Measurements from ENCODE around the gene GOLGA1.
A peak's percentile ranks its signal among the peaks of the same experiment; 100 is the strongest.
"Not testable (repeated sequence)": the region's sequence is repeated elsewhere in the genome, so short reads cannot be mapped to it uniquely, and the experiment has no call there.

GOLGA1 gene

DNA sequence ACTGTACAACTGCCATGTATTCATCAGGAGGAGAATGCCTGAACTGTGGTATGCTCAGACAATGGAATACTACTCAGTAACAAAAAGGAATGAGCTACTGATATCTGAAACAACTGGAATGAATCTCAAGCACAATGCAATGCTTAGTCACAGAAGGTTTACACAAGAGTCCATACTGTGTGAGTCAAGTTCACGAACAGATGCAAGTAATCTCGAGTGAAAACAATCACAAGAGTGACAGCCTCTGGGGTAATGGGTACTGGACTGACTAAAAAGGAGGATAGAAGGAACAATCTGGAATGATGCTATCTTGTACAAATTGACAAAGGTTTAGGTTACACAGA, 19.5 kb upstream of the GOLGA1 start:
- Histone ChIP-seq H3K36me3 (ENCODE audit: insufficient read depth, low read depth, low read length) (no peaks in the 10 kb centered on the region), H3K9me3 (ENCODE audit: insufficient read depth, low read depth, low read length) (no peaks in the 10 kb centered on the region), H3K9ac (ENCODE audit: low read depth, low read length) (no peak overlapping the region), H3K4me1 (ENCODE audit: insufficient read depth, low read length) (no peaks in the 10 kb centered on the region), H3K27ac (ENCODE audit: low read length) (no peak overlapping the region), H3K4me3 (ENCODE audit: low read length) (no peak overlapping the region), H3K27me3 (ENCODE audit: insufficient read depth, low read length) (no peaks in the 10 kb centered on the region)

DNA sequence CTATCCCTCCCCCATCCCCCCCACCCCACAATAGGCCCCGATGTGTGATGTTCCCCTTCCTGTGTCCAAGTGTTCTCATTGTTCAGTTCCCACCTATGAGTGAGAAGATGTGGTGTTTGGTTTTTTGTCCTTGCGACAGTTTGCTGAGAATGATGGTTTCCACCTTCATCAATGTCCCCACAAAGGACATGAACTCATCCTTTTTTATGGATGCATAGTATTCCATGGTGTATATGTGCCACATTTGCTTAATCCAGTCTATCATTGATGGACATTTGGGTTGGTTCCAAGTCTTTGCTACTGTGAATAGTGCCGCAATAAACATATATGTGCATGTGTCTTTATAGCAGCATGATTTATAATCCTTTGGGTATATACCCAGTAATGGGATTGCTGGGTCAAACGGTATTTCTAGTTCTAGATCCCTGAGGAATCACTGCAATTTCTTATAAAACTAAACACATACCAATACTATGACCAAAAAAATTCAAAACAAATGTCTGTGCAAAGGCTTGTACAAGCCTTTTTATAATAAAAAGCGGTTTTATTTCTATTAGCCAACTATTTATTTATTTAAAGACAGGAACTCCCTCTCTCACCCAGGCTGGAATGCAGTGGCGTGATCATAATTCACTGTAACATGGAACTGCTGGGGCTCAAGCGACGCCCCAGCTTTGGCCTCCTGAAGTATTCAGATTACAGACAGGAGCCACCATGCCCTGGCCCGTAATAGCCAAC, 19.0 kb upstream of the GOLGA1 start:
- H3K27ac ChIP-seq (ENCODE audit: low read length); H3K9ac ChIP-seq (ENCODE audit: low read depth, low read length); H3K27me3 ChIP-seq (ENCODE audit: insufficient read depth, low read length); H3K4me3 ChIP-seq (ENCODE audit: low read length); H3K36me3 ChIP-seq (ENCODE audit: insufficient read depth, low read depth, low read length); H3K4me1 ChIP-seq (ENCODE audit: insufficient read depth, low read length); H3K9me3 ChIP-seq (ENCODE audit: insufficient read depth, low read depth, low read length): not testable (repeated sequence)

DNA sequence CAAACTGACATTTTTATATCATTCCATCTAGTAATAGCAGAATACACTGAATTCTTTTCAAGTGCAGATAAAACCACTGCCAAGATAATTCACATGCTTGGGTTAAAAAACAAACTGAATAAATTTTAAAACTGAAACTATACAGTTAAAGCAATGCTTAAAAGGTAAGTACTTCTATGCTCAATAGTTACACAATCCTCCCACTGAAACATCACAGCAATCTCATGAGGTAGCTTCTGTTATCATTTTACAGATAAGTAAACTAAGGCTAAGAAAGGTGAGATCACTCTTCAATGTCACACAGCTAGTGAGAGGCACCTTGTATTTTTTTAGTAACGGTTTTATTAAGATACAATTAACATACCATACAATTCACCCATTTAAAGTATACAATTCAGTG, 13.4 kb upstream of the GOLGA1 start:
- no peaks in the 10 kb centered on the region for H3K9me3 ChIP-seq (ENCODE audit: insufficient read depth, low read depth, low read length)
- no peaks in the 10 kb centered on the region for H3K27me3 ChIP-seq (ENCODE audit: insufficient read depth, low read length)
- H3K9ac ChIP-seq (ENCODE audit: low read depth, low read length), result no peak overlapping the region
- no peak overlapping the region for H3K4me3 ChIP-seq (ENCODE audit: low read length)
- peaks cover 16% of the 10 kb centered on the region; the same call in 1 of the 2 replicates for H3K36me3 ChIP-seq (ENCODE audit: insufficient read depth, low read depth, low read length)
- H3K27ac ChIP-seq (ENCODE audit: low read length), result no peak overlapping the region
- H3K4me1 ChIP-seq (ENCODE audit: insufficient read depth, low read length), result no peaks in the 10 kb centered on the region

DNA sequence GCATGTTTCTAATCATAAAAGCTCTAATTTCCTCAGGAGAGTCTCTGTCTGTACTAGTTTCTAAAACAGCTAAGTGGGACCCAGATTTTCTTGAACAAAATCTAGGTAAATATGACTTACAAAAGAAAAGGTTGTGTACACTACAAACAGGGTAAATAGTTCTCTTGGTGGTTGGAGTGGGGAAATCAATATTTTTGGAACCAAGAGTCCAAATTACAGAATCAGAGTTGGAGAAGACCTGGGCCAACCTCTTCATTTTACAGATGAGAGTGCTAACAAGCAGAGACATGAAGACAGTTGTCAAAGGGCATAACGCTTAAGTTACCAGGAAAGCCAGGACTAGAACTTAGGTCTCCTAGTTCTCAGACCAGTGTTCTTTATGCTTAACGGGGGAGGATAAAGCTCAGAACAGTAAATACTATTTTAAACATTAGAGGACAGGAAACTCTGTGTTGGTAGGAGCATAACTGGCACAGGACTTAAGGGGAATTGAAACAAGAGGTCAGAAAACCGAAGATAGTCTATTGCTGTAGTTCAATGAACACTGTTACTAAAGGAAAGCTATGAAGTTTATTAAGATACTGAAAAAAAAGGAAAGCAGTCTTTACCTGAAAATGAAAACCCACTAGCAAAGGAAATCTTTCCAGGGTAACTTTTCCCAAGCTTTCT, 9.3 kb upstream of the GOLGA1 start:
- no peaks in the 10 kb centered on the region for H3K9me3 ChIP-seq (ENCODE audit: insufficient read depth, low read depth, low read length)
- no peak overlapping the region for H3K4me3 ChIP-seq (ENCODE audit: low read length)
- peaks cover 16% of the 10 kb centered on the region; the same call in 1 of the 2 replicates for H3K36me3 ChIP-seq (ENCODE audit: insufficient read depth, low read depth, low read length)
- no peaks in the 10 kb centered on the region for H3K27me3 ChIP-seq (ENCODE audit: insufficient read depth, low read length)
- no peak overlapping the region for H3K9ac ChIP-seq (ENCODE audit: low read depth, low read length)
- H3K4me1 ChIP-seq (ENCODE audit: insufficient read depth, low read length), result no peaks in the 10 kb centered on the region
- H3K27ac ChIP-seq (ENCODE audit: low read length), result no peak overlapping the region

DNA sequence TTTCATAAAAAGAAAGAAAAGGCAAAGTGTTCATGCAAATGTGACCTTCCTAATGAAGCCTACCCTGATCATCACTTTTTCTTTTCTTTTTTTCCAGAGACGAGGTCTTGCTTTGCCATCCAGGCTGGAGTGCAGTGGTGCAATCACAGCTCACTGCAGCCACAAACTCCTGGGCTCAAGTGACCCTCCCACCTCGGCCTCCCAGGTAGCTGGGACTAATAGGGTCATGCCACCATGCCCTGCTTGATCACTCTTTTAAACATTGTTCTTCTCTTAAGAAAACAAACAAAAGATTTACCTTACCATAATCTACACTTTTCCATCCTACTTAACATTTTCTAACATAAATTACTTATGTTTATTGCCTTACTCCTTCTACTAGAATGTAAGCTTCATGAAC, 8.5 kb upstream of the GOLGA1 start:
- Histone ChIP-seq H3K27ac (ENCODE audit: low read length) (no peak overlapping the region), H3K4me1 (ENCODE audit: insufficient read depth, low read length) (no peaks in the 10 kb centered on the region), H3K27me3 (ENCODE audit: insufficient read depth, low read length) (no peaks in the 10 kb centered on the region), H3K9me3 (ENCODE audit: insufficient read depth, low read depth, low read length) (no peaks in the 10 kb centered on the region), H3K36me3 (ENCODE audit: insufficient read depth, low read depth, low read length) (peaks cover 16% of the 10 kb centered on the region; the same call in 1 of the 2 replicates), H3K9ac (ENCODE audit: low read depth, low read length) (no peak overlapping the region), H3K4me3 (ENCODE audit: low read length) (no peak overlapping the region)

DNA sequence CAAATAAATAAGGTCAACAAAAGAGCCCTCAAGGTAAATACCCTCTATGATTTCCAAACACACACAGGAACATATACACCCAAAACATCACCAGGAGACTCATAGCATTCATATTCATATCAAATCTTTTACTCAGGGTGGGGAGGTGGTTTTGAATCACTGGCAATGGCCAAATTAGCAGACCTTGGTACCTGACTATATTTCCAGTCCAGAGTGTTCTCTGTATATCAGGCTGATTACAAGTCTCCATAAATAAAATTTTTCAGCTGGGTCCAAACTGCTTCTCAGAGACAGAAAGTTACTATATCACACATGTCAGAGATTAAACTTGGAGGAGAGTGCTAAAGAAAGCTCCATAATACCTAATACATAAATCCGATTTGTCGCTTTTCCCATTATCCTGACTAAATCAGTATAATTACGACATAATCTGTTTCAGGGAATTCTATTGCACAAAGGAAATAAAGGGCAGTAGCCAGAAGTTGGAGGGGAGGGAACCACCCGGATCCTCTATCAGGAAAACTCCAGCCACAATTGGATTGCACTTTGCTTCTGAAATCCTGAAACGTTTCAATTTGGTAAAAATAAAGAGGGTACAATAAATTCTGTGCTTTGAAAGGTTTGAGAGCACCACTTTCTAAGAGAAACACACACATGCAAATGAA, 7.0 kb upstream of the GOLGA1 start:
- Histone ChIP-seq H3K9me3 (ENCODE audit: insufficient read depth, low read depth, low read length) (no peaks in the 10 kb centered on the region), H3K36me3 (ENCODE audit: insufficient read depth, low read depth, low read length) (peaks cover 16% of the 10 kb centered on the region; the same call in 1 of the 2 replicates), H3K4me1 (ENCODE audit: insufficient read depth, low read length) (no peaks in the 10 kb centered on the region), H3K27me3 (ENCODE audit: insufficient read depth, low read length) (no peaks in the 10 kb centered on the region), H3K27ac (ENCODE audit: low read length) (no peak overlapping the region), H3K9ac (ENCODE audit: low read depth, low read length) (no peak overlapping the region), H3K4me3 (ENCODE audit: low read length) (no peak overlapping the region)

DNA sequence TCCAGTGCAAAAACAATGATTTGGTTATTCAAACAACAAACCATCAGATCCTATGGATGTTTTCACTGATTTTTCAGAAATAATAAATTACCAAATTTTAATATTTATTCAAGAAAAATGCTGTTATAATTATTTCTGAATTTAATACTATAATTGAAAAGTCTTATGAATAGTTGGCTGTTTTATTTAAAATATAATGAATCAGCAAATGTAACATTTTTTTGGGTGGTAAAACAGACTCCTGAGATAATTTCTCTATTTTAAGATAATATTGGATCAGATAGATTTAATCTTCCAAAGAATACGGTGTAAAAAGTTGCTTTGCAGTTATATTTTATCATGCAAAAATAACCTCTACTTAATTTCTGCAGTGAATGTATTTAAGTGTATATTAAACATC, 5.3 kb upstream of the GOLGA1 start:
- H3K27me3 ChIP-seq (ENCODE audit: insufficient read depth, low read length), result no peaks in the 10 kb centered on the region
- no peaks in the 10 kb centered on the region for H3K4me1 ChIP-seq (ENCODE audit: insufficient read depth, low read length)
- H3K36me3 ChIP-seq (ENCODE audit: insufficient read depth, low read depth, low read length), result 0 out of 2 replicates have a peak, but pooled peaks cover 3% of the 10 kb centered on the region
- H3K27ac ChIP-seq (ENCODE audit: low read length), result no peak overlapping the region
- H3K4me3 ChIP-seq (ENCODE audit: low read length), result no peak overlapping the region
- no peaks in the 10 kb centered on the region for H3K9me3 ChIP-seq (ENCODE audit: insufficient read depth, low read depth, low read length)
- H3K9ac ChIP-seq (ENCODE audit: low read depth, low read length), result no peak overlapping the region

DNA sequence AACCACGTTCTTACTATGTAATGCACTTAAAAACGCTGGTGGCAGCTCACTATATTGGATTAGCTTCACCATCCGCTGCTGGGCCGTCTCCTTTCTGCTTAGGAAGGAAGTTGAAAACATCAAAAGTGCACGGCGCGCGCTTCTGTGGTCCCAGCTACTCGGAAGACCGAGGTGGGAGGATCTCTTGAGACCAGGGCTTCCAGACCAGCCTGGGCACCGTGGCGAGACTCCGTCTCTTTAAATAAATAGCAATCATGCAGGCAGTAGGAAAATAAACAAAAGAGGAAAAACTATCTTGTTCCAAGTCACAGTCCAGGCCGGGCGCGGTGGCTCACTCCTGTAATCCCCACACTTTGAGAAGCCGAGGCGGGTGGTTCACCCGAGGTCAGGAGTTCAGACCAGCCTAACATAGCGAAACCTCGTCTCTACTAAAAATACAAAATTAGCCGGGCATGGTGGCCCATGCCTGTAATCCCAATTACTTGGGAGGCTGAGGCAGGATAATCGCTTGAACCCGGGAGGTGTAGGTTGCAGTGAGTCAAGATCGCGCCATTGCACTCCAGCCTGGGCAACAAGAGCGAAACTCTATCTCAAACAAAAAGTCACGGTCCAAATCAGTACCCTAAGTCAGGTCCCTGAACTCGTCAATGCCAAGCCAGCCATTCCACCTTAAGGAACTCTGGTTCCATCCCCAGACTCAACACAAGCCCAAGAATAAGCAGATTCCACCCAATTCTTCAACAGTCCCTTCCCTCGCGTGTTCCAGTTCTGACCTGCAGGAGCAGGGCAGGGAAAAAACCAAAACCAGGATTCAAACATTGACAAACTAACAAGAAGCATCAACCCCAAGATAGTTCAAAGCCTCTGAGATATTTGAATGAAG, 1.0 kb upstream of the GOLGA1 start:
- no peaks in the 10 kb centered on the region for H3K27me3 ChIP-seq (ENCODE audit: insufficient read depth, low read length)
- no peaks in the 10 kb centered on the region for H3K36me3 ChIP-seq (ENCODE audit: insufficient read depth, low read depth, low read length)
- H3K9me3 ChIP-seq (ENCODE audit: insufficient read depth, low read depth, low read length), result no peaks in the 10 kb centered on the region
- peak overlapping the region; percentile 90 for H3K4me3 ChIP-seq (ENCODE audit: low read length)
- H3K27ac ChIP-seq (ENCODE audit: low read length), result no peak overlapping the region
- H3K9ac ChIP-seq (ENCODE audit: low read depth, low read length), result peak overlapping the region; percentile 86; the same call in 1 of the 2 replicates
- 0 out of 2 replicates have a peak, but pooled peaks cover 3% of the 10 kb centered on the region for H3K4me1 ChIP-seq (ENCODE audit: insufficient read depth, low read length)

DNA sequence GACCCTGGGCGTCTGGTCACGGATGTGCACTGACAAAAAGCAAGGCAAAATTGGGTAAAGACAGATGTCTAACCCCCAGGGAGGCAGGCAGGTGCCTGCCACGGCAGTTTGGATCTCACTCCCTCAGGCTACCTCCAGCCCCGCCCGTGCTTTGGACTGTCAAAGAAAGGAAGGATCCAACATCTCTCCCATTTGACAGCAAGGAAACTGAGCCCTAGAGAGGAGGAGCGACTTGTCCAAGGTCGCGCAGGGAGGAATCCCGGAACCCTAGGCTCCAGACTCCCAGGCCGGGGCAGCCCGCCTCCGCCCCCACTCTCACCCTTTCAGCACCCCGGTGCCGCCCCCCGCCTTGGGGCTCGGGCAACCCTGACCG, 376 bp downstream of the GOLGA1 start:
- H3K9ac ChIP-seq (ENCODE audit: low read depth, low read length), result peak overlapping the region; percentile 79; the same call in 1 of the 2 replicates
- H3K27ac ChIP-seq (ENCODE audit: low read length), result no peak overlapping the region
- no peaks in the 10 kb centered on the region for H3K9me3 ChIP-seq (ENCODE audit: insufficient read depth, low read depth, low read length)
- H3K27me3 ChIP-seq (ENCODE audit: insufficient read depth, low read length), result no peaks in the 10 kb centered on the region
- peak overlapping the region; percentile 90 for H3K4me3 ChIP-seq (ENCODE audit: low read length)
- H3K4me1 ChIP-seq (ENCODE audit: insufficient read depth, low read length), result 0 out of 2 replicates have a peak, but pooled peaks cover 3% of the 10 kb centered on the region
- no peaks in the 10 kb centered on the region for H3K36me3 ChIP-seq (ENCODE audit: insufficient read depth, low read depth, low read length)

DNA sequence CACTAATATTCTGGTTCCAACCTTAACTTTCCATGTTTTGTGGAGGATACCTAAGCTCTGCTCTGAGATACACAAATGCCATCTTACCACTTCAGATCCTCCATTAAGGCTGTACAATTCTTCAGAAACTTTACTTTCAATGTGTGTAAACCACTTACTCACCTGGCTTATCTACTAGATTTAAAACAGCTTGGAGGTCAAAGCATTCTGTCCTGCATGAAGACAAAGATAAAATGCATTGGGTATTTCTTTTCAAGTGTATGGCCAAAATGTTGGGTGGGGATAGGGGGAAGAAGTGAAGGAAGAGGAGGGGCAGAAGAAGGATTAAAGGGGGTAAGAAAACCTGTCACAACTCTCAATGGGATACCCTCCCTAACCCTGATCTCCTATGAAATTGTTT, 939 bp downstream of the GOLGA1 start:
- Histone ChIP-seq H3K4me1 (ENCODE audit: insufficient read depth, low read length) (0 out of 2 replicates have a peak, but pooled peaks cover 3% of the 10 kb centered on the region), H3K36me3 (ENCODE audit: insufficient read depth, low read depth, low read length) (no peaks in the 10 kb centered on the region), H3K27ac (ENCODE audit: low read length) (no peak overlapping the region), H3K27me3 (ENCODE audit: insufficient read depth, low read length) (no peaks in the 10 kb centered on the region), H3K4me3 (ENCODE audit: low read length) (peak overlapping the region; percentile 90), H3K9me3 (ENCODE audit: insufficient read depth, low read depth, low read length) (no peaks in the 10 kb centered on the region), H3K9ac (ENCODE audit: low read depth, low read length) (peak overlapping the region; percentile 79; the same call in 1 of the 2 replicates)

DNA sequence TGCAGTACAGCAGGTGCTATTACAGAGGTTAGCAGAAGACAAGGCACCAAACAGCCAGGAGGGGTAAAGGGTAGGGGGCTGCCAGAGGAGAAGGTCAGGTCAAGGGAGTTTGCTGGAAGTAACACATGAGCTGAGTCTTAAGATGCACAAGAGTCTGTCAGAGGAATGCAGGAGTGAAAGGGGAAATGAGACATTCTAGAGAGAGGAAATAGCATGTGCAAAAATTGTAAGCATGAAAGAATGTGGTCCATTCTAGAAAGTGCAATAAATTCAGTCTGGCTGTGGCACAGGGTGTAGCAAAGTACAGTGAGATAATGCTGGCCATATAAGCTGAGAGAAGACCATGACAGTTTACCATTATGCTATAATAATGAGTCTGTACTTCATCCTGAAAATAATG, 6.6 kb downstream of the GOLGA1 start:
- no peaks in the 10 kb centered on the region for H3K27me3 ChIP-seq (ENCODE audit: insufficient read depth, low read length)
- H3K9ac ChIP-seq (ENCODE audit: low read depth, low read length), result no peak overlapping the region
- no peaks in the 10 kb centered on the region for H3K4me1 ChIP-seq (ENCODE audit: insufficient read depth, low read length)
- no peaks in the 10 kb centered on the region for H3K9me3 ChIP-seq (ENCODE audit: insufficient read depth, low read depth, low read length)
- no peak overlapping the region for H3K4me3 ChIP-seq (ENCODE audit: low read length)
- H3K27ac ChIP-seq (ENCODE audit: low read length), result no peak overlapping the region
- H3K36me3 ChIP-seq (ENCODE audit: insufficient read depth, low read depth, low read length), result peaks cover 12% of the 10 kb centered on the region
